ENCODE measurements around the gene ANKRD13D.

- TF ChIP-seq EZH2 (IDR thresholded peaks at IDR 0.05; ENCODE audit: borderline replicate concordance, insufficient read depth, low read length, poor library complexity, severe bottlenecking) (no peak), RAD21 (conservative IDR thresholded peaks at IDR 0.05) (no peak)
These were observed 36.3 kb upstream of the ANKRD13D start for GRCh38 chr11:67252831-67253239.

Measured in neural cell (in vitro differentiated cells).